Fibroblast of skin of left biceps (primary cell): ENCODE measurements around the gene MRPS25.

Experiments used
- DNase-seq, 2 experiments: peaks; one replicate each; pipeline ENCODE4 v3.0.0-alpha.2; 2013; ENCODE audit warnings: low read depth in 2 of 2

MRPS25 gene

DNA sequence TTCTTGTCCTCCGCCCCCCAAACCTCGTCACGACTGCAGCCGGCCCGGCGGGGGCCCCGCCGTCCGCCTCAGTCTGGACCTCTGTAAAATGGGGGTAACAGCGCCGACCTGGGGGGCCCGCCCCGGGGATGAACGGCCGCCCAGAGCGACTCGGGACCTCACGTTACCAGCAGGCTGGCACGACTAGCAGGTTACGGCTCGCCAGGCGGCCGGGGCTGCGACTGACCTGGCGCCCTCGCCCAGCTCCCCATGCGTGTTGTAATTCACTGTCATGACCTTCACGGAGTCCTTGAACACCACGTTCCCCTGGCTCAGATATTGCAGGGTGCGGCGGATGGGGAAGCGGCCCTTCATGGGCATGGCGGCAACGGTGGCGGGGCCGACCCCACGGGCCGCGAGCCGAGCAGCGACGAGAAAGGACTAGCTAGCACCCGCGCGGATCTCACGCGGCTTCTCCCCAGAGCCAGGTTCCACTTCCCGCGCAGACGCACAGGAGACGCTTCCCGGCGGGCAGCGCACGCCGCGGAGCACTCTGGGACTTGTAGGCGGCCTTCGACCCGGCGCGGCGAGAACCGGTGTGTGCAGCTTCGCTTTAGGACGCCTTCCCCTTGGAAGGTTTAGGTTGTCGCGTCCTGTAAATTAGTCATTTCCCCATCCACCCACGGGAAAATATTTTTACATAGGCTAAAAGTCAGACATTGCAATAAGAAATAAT is at the start of gene MRPS25:
Gene MRPS25 (minus strand): TSS at position 481 of the 715 bp plus-strand sequence. CDS start 121 bp downstream, at position 360.
- peak; percentile 66 to 67 for DNase-seq

DNA sequence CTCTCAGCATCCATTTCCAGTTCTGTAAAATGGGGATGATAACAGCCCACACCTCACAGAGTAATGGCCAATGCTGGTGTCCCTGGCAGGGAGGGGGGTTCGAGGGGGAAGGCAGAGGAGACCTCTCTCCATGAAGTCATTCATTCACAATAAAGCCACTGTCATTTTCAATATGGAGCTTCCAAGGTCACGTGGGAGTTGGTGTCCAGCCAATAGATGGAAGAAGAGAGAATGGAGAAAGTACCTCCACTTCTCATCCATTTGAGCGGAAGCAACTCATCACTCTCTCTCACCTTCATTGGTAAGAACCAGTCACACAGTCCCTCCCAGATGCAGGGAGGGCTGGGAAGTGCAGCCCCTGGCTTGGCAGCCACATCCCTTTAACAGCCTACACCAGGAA is 48.8 kb upstream of the MRPS25 start:
- DNase-seq, result no peak

DNA sequence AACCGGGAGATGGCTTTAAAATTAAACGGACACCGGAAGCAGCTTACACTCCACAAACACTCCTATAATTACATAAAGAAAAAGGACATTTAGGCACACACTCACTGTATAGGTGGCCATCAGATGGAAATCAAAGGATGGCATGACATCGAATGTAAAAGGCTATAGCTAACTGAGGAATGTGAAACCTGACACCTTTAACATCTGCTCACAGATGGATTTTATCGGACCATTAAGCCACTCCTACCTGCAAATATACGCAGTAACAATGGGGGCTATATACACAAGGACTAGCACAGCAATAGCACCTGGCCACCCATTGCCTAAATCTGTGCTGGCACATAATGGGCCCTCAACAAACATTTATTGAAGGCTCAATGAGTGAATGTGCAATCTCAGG is 48.4 kb upstream of the MRPS25 start:
- DNase-seq, result no peak

DNA sequence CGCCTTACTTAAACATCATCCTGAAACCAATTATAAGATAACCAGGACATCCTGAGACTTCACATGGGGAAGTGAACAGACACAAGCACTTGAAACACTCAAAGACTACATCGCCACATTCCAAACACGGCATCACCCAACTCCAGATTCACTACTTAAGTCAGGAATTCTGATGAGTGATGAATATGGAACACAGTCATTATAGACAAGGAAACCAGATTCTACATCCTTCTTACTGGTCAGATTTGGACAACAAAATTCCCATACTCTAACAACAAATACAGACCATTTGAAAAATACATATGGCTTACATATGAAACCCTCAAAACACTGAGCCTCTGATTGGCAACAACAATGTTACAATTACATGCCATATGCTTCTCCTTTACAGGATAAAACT is 46.9 kb upstream of the MRPS25 start:
- no peak for DNase-seq

- DNase-seq, result peak in 1 of 2 experiments; percentile 18
Measured at GRCh38 chr3:15110206-15110605, 45.1 kb upstream of the MRPS25 start.

DNA sequence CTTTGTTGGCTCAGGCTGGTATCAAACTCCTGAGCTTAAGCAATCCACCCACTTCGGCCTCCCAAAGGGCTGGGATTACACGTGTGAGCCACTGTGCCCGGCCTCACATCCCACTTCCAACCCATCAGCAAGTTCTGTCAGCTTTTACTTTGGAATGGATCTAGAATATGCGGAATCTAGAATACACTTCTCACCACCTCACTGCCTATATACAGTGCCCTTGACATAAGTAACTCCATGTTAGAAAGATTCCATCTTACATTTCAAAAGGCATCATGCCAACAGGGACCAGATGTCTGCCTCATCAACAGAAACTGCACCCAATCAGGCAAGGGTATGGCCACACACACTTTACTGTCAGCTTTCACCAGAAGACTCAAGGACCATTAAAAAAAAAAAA is 43.8 kb upstream of the MRPS25 start:
- DNase-seq, result no peak

- DNase-seq, result no peak
Measured at GRCh38 chr3:15108082-15108545, 43.0 kb upstream of the MRPS25 start.

GRCh38 chr3:15107075-15107947 is 42.2 kb upstream of the MRPS25 start:
- no peak for DNase-seq

- DNase-seq, result no peak
Measured at GRCh38 chr3:15102836-15103235, 37.7 kb upstream of the MRPS25 start.

- DNase-seq, result no peak
Measured at GRCh38 chr3:15102256-15102655, 37.1 kb upstream of the MRPS25 start.

GRCh38 chr3:15099364-15100098 is 34.4 kb upstream of the MRPS25 start:
- no peak for DNase-seq

DNA sequence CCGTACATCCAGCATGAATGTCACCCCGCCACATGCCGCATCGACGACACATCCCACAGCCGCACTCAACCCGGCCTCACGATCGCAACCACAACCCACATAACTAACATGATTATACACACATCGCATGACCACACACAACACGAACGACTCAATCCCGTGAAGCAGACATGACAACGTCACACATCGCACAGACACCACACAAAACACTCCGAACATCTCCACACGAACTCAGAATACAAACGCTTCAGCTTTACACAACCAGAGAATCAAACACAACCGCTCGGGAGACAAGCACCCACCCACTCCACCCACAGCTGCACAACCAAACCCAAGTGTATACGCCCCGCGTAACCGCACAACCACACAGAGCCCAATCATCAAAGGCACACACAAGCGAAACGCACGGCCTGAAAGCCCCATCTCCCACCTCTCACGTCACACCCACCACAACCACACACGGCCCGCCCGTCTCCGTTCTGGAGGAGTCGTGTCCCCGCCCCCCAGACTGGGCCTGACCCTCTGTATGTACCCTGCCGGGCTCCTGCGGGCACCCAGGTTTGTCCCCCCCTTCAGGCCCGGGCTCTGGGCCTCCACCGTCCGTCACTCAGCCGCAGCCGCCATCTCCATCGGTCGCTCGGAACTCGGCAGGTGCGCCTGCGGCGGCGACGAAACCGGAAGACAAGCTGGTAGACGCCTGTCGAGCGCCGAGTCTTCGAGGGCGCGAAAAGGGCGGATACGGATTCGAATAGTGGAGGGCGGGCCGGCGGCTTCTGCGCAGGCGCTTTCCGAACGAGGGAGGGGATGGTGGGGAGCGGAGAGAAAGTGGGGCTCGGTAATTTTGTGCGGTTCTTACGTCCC is 33.6 kb upstream of the MRPS25 start, which contains the start of gene RBSN:
Gene RBSN (minus strand): TSS at position 646 of the 861 bp plus-strand sequence. CDS start 3,028 bp downstream, outside the sequence.
- DNase-seq, result peak; percentile 82 to 86

DNA sequence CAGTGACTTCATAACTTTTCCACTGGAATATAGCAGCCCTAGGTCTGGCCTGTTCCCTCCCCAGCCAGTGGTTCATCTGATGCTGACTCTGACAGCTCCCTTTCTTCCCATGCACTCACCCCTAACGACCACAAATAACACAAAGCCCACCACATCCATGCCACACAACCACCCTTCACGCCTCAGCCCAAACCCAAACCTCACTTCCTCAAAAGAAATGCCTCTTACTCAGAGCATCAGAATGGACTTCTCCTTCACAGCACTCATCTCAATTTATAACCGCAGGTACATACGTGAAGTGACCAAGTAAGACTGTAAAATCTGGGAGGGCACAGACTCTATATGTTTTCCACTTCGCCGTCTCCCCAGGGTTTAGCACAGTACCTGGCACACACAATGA is 32.8 kb upstream of the MRPS25 start:
- DNase-seq, result no peak

DNA sequence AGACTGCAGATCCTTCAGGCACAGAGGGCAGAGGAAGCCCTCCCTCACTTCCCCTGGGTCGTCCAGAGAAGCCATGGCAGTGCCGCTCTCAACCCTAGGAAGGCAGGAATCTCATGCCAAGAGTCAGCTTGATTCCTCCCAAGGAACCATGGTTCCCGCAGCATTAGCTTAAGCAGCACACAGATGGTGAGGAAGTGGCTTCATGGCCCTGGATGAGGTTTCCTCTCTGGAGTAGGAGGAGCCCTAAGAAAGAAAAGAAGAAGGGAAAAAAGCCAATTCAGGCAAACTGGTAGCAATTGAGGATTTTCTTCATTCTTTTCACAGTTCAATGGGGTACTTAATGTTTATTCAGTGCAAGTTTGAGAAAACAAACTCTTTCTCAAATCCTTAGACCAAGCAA is 30.9 kb upstream of the MRPS25 start:
- no peak for DNase-seq

- no peak for DNase-seq
Measured at GRCh38 chr3:15094187-15094875, 29.2 kb upstream of the MRPS25 start.

DNA sequence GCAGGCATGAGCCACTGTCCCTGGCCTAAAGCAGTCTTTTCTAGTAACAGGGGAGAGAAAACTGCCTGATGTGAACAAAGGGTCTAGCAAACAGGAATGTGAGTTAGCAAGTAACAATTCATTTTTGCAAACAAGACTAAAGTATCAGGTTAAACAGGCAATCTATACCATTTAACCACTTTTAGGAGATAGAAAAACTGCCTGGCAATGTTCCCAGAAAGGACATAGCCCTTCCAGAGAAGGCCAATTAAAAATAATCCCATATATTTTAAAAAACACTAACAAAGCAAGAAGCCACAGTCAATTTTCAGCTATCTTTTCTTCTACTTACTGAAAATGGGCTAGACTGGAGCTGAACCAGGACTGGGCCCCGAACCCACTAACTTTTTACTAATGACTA is 27.6 kb upstream of the MRPS25 start:
- no peak for DNase-seq

DNA sequence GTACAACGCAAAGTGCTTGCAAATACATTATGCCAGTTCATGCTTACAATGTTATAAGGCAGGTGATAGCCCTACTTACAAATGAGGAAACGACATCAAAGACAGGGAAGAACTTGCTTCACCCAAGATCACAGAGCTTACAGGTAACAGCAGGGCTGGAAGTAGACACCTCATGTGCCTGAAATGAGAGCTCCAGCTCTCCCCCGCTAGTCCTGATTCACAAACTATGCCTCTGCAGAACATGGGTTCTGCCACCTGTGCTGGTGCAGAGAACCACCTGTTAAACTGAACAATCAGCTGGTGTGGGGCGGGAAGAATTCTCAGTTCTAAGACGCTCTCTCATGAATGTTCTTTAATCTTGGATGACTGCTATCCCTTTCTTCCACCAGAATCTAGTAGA is 26.5 kb upstream of the MRPS25 start:
- no peak for DNase-seq

DNA sequence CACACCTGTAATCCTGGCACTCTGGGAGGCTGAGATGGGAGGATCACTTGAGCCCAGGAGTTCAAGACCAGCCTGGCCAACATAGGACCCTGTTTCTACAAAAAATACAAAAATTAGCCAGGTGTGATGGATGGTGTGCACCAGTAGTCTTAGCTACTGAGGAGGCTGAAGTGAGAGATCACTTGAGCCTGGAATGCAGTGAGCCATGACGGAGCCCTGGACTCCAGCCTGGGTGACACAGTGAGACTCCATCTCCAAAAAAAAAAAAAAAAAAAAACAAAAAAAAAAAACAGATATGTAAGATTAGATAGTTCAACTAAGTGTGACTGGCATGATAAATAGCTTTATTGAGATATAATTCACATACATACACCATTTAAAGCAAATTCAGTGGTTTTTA is 24.1 kb upstream of the MRPS25 start:
- no peak for DNase-seq

- no peak for DNase-seq
Measured at GRCh38 chr3:15086699-15087098, 21.6 kb upstream of the MRPS25 start.

DNA sequence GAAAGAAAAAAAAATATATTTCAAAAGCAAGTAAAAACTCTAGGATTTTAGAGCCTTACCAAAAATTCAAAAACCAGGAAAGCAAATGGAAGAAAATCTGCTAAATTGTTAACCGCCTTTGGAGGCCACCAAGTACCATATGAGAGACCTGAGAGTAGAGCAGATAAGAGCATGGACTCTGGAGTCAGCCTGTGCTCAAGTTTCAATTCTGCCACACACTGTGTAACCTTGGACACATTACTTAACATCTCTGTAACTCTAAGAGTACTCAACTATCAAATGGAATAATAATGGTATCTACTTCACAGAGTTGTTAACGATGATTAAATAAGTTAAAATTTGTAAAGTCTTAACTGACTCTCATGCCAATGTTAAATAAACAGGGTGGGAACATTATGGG is 21.1 kb upstream of the MRPS25 start:
- no peak for DNase-seq

- DNase-seq, result no peak
Measured at GRCh38 chr3:15083252-15083651, 18.1 kb upstream of the MRPS25 start.
